IPS-15b (cell line): ENCODE data around the gene IL6ST.
A peak's percentile ranks its signal among the peaks of the same experiment; 100 is the strongest.
"Not testable (repeated sequence)": the region's sequence is repeated elsewhere in the genome, so short reads cannot be mapped to it uniquely, and the experiment has no call there.

ENCODE experiments used
- H3K27me3 ChIP-seq: one replicate; pipeline ENCODE4 v1.6.1; 2013; ENCODE audit warnings: low read length; ENCODE audit not compliant: control insufficient read depth, insufficient read depth
- H3K36me3 ChIP-seq: one replicate; pipeline ENCODE4 v1.6.1; 2013; ENCODE audit warnings: low read length; ENCODE audit not compliant: control insufficient read depth, insufficient read depth
- H3K4me1 ChIP-seq: one replicate; pipeline ENCODE4 v1.6.1; 2013; ENCODE audit warnings: mild to moderate bottlenecking, low read length; ENCODE audit not compliant: control insufficient read depth, insufficient read depth
- H3K4me3 ChIP-seq: one replicate; pipeline ENCODE4 v1.5.1; 2013; ENCODE audit warnings: low read depth, low read length
- H3K9ac ChIP-seq: one replicate; pipeline ENCODE4 v1.6.1; 2013; ENCODE audit warnings: low read depth, mild to moderate bottlenecking, low read length
- H3K9me3 ChIP-seq: one replicate; pipeline ENCODE4 v1.6.1; 2013; ENCODE audit warnings: mild to moderate bottlenecking, low read length; ENCODE audit not compliant: control insufficient read depth, insufficient read depth

Gene IL6ST

GRCh38 chr5:56002303-56002702 lies 7.5 kb upstream of the IL6ST start:
- Histone ChIP-seq H3K9me3 (no peaks in the 10 kb centered on the region), H3K4me1 (no peaks in the 10 kb centered on the region), H3K36me3 (no peaks in the 10 kb centered on the region), H3K27me3 (no peaks in the 10 kb centered on the region), H3K9ac (no peak overlapping the region), H3K4me3 (no peak overlapping the region)

GRCh38 chr5:56000221-56000620 lies 5.5 kb upstream of the IL6ST start:
- not testable (repeated sequence) for H3K27me3 ChIP-seq, H3K4me3 ChIP-seq, H3K36me3 ChIP-seq, H3K9ac ChIP-seq, H3K4me1 ChIP-seq, H3K9me3 ChIP-seq

- Histone ChIP-seq H3K4me3 (no peak overlapping the region), H3K4me1 (no peaks in the 10 kb centered on the region), H3K36me3 (no peaks in the 10 kb centered on the region), H3K9me3 (no peaks in the 10 kb centered on the region), H3K27me3 (no peaks in the 10 kb centered on the region), H3K9ac (no peak overlapping the region)
Observed at GRCh38 chr5:55998966-55999365, 4.2 kb upstream of the IL6ST start.

- H3K9me3 ChIP-seq, result no peaks in the 10 kb centered on the region
- H3K4me3 ChIP-seq, result no peak overlapping the region
- no peak overlapping the region for H3K9ac ChIP-seq
- no peaks in the 10 kb centered on the region for H3K27me3 ChIP-seq
- H3K4me1 ChIP-seq, result peaks cover 8% of the 10 kb centered on the region
- H3K36me3 ChIP-seq, result no peaks in the 10 kb centered on the region
Observed at GRCh38 chr5:55997742-55998351, 3.1 kb upstream of the IL6ST start.

- H3K4me1 ChIP-seq, result peaks cover 9% of the 10 kb centered on the region
- H3K9ac ChIP-seq, result no peak overlapping the region
- H3K36me3 ChIP-seq, result no peaks in the 10 kb centered on the region
- no peaks in the 10 kb centered on the region for H3K9me3 ChIP-seq
- H3K4me3 ChIP-seq, result peak overlapping the region; percentile 88
- H3K27me3 ChIP-seq, result no peaks in the 10 kb centered on the region
Observed at GRCh38 chr5:55994998-55995914, 493 bp upstream of the IL6ST start.

- Histone ChIP-seq H3K4me1 (peaks cover 9% of the 10 kb centered on the region), H3K4me3 (peak overlapping the region; percentile 88), H3K36me3 (no peaks in the 10 kb centered on the region), H3K9me3 (no peaks in the 10 kb centered on the region), H3K9ac (peak overlapping the region; percentile 60), H3K27me3 (no peaks in the 10 kb centered on the region)
Observed at GRCh38 chr5:55993731-55994494, 850 bp downstream of the IL6ST start.

GRCh38 chr5:55993013-55993412 lies 1.8 kb downstream of the IL6ST start:
- Histone ChIP-seq H3K4me3 (no peak overlapping the region), H3K4me1 (peaks cover 9% of the 10 kb centered on the region), H3K9me3 (no peaks in the 10 kb centered on the region), H3K27me3 (no peaks in the 10 kb centered on the region), H3K9ac (no peak overlapping the region), H3K36me3 (no peaks in the 10 kb centered on the region)

- no peaks in the 10 kb centered on the region for H3K9me3 ChIP-seq
- H3K4me1 ChIP-seq, result peaks cover 9% of the 10 kb centered on the region
- no peaks in the 10 kb centered on the region for H3K36me3 ChIP-seq
- no peak overlapping the region for H3K4me3 ChIP-seq
- H3K27me3 ChIP-seq, result no peaks in the 10 kb centered on the region
- no peak overlapping the region for H3K9ac ChIP-seq
Observed at GRCh38 chr5:55991768-55992486, 2.8 kb downstream of the IL6ST start.

GRCh38 chr5:55990895-55991294 lies 3.9 kb downstream of the IL6ST start:
- not testable (repeated sequence) for H3K36me3 ChIP-seq, H3K9ac ChIP-seq, H3K9me3 ChIP-seq, H3K4me1 ChIP-seq, H3K4me3 ChIP-seq, H3K27me3 ChIP-seq

- no peaks in the 10 kb centered on the region for H3K36me3 ChIP-seq
- H3K4me3 ChIP-seq, result no peak overlapping the region
- no peaks in the 10 kb centered on the region for H3K27me3 ChIP-seq
- no peaks in the 10 kb centered on the region for H3K9me3 ChIP-seq
- H3K9ac ChIP-seq, result no peak overlapping the region
- H3K4me1 ChIP-seq, result peaks cover 9% of the 10 kb centered on the region
Observed at GRCh38 chr5:55989860-55990259, 4.9 kb downstream of the IL6ST start.

- no peaks in the 10 kb centered on the region for H3K36me3 ChIP-seq
- no peak overlapping the region for H3K9ac ChIP-seq
- peaks cover 9% of the 10 kb centered on the region for H3K4me1 ChIP-seq
- no peaks in the 10 kb centered on the region for H3K27me3 ChIP-seq
- H3K4me3 ChIP-seq, result no peak overlapping the region
- H3K9me3 ChIP-seq, result no peaks in the 10 kb centered on the region
Observed at GRCh38 chr5:55988979-55989638, 5.7 kb downstream of the IL6ST start.
